Activated CD8-positive, alpha-beta T cell treated with anti-CD3 and anti-CD28 coated beads, Interleukin-2, amount 10 ng/mL, durations not matched to agents 7 days and 5 days (primary cell): ENCODE results near the gene GYS1. TPM values are rescaled to one million over a fixed set of nuclear protein-coding genes. Genes with fewer than 3 reads are reported as not detected.

Experiments
- ATAC-seq: fragments of 150-1000 bp; cut with Tn5 transposase; one replicate; pipeline ENCODE4 v1.10.0; 2021; ENCODE audit warnings: moderate library complexity
- CTCF ChIA-PET: fragments of 350-600 bp; sonication (Branson Sonifier 250); formaldehyde crosslinking; loops from one replicate; lab custom pipeline; 2021; ENCODE audit warnings: antibody characterized with exemption; lab: Charles Lee
- POLR2A ChIA-PET: fragments of 350-600 bp; sonication (Branson Sonifier 250); formaldehyde crosslinking; loops from one replicate; lab custom pipeline; 2021; ENCODE audit warnings: antibody characterized with exemption; lab: Charles Lee
- DNase-seq: peaks from one replicate; pipeline ENCODE4 v3.0.0-alpha.2; 2020
- H3K27ac Mint-ChIP-seq: one replicate; pipeline ENCODE4 v1.8.0; 2021; ENCODE audit warnings: mild to moderate bottlenecking, mixed read lengths
- H3K27me3 Mint-ChIP-seq: one replicate; pipeline ENCODE4 v1.8.0; 2021; ENCODE audit warnings: low read depth, mixed read lengths
- H3K36me3 Mint-ChIP-seq: one replicate; pipeline ENCODE4 v1.8.0; 2021; ENCODE audit warnings: low read depth, mixed read lengths
- H3K4me1 Mint-ChIP-seq: one replicate; pipeline ENCODE4 v1.8.0; 2021; ENCODE audit warnings: low read depth, mixed read lengths
- H3K4me3 Mint-ChIP-seq: one replicate; pipeline ENCODE4 v1.8.0; 2021; ENCODE audit warnings: mild to moderate bottlenecking, mixed read lengths
- H3K9me3 Mint-ChIP-seq: one replicate; pipeline ENCODE4 v1.8.0; 2022; ENCODE audit warnings: mixed read lengths; ENCODE audit not compliant: insufficient read depth
- total RNA-seq, 2 experiments: library from RNA; stranded (reverse); gene quantifications; one replicate each; pipeline ENCODE4 v1.2.3, GENCODE V29; 2021

Gene GYS1
- total RNA-seq, 2 experiments from 2014 or later = 54.7 to 57.9 TPM

DNA sequence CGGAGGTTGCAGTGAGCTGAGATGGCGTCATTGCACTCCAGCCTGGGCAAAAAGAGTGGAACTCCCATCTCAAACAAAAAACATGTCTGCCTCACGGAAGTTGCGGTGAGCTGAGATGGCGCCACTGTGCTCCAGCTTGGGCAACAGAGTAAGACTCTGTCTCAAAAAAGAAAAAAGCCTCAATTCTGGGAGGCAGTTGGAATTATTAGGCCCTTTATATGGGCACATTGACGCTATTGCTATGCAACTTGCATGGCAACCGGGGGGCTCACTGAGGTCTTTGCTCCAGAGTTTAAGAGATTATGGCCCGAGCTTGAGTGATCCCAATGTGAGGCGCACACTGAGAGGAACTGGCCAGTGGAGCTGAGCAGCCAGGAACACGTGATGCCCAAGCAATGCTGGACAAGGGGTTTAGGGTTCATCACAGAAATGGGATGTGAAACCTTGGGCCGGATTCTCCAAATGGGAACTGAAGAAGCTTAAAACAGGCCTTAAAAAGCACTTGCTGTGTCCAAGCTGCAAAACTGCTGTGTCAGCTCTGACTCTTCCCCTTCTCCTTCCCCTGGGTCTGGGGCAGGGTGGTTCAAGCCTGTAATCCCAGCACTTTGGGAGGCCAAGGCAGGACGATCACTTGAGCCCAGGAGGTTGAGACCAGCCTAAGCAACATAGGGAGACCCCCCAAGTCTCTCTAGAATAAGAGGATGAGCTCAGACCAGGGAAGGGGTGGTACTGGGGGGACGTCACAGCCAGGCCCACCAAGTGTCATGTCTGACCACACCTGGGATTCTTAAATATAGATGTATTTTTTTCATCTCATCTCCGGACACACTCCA lies 25.5 kb downstream of the GYS1 start:
- ChIA-PET POLR2A (interaction anchor here (1.4 to 5.4 kb wide), 2 partner anchors 66 to 93 kb away, joined by 3 to 54 read pairs; partner anchors contain the start of gene PPP1R15A), CTCF (interaction anchor here (0.7 to 3.8 kb wide), 5 partner anchors 25 to 172 kb away, joined by 3 to 23 read pairs (median 5); partner anchors contain the start of genes DHDH, GYS1, PPP1R15A and RUVBL2)
- peaks cover 59% of the 10 kb centered on the region for H3K4me1 Mint-ChIP-seq
- no peak for ATAC-seq
- no peak for DNase-seq
- H3K36me3 Mint-ChIP-seq = peaks cover 46% of the 10 kb centered on the region
- peak overlapping the region; percentile 96 for H3K4me3 Mint-ChIP-seq
- no peaks in the 10 kb centered on the region for H3K27me3 Mint-ChIP-seq
- H3K9me3 Mint-ChIP-seq = no peaks in the 10 kb centered on the region
- peak overlapping the region; percentile 23 for H3K27ac Mint-ChIP-seq

GRCh38 chr19:48966541-48967345 lies 26.4 kb downstream of the GYS1 start:
- H3K27ac Mint-ChIP-seq = peak overlapping the region; percentile 96
- no peaks in the 10 kb centered on the region for H3K27me3 Mint-ChIP-seq
- H3K36me3 Mint-ChIP-seq = peaks cover 53% of the 10 kb centered on the region
- H3K4me3 Mint-ChIP-seq = peak overlapping the region; percentile 96
- H3K4me1 Mint-ChIP-seq = peaks cover 67% of the 10 kb centered on the region
- ChIA-PET CTCF (interaction anchor here (1.3 to 3.8 kb wide), 4 partner anchors 26 to 171 kb away, joined by 4 to 23 read pairs (median 6); partner anchors contain the start of genes DHDH, GYS1 and RUVBL2), POLR2A (interaction anchor here (0.5 to 5.4 kb wide), 6 partner anchors 11 to 561 kb away, joined by 3 to 54 read pairs (median 4); partner anchors contain the start of genes NUCB1, PPP1R15A and RCN3)
- DNase-seq (peak; percentile 35), ATAC-seq (no peak)
- no peaks in the 10 kb centered on the region for H3K9me3 Mint-ChIP-seq

DNA sequence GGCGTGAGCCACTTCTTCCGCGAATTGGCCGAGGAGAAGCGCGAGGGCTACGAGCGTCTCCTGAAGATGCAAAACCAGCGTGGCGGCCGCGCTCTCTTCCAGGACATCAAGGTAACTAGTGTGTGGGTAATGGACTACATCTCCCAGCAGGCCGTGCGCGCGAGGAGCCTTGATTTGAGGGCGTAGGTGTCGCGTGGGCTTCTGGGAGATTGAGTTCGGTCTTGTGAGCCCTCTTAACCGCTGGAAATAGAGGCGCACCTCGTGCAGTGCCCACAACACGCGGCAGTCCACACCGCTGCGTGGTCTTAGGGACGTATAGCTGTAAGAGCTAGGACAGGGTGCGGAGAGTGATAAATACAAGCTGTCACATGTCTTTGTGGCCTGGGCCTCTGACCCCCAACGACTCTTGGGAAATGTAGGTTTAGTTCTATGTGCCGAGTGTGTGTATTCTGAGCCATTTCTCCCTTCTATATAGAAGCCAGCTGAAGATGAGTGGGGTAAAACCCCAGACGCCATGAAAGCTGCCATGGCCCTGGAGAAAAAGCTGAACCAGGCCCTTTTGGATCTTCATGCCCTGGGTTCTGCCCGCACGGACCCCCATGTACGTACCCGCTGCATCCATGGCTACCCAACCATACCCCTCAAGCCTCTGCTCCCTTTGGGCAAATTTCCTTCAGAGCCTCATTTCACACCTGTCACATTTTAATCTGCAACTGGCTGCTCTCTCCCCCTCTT lies 27.1 kb downstream of the GYS1 start:
- DNase-seq = peak; percentile 95
- H3K27me3 Mint-ChIP-seq = no peaks in the 10 kb centered on the region
- ATAC-seq = peak; percentile 52

DNA sequence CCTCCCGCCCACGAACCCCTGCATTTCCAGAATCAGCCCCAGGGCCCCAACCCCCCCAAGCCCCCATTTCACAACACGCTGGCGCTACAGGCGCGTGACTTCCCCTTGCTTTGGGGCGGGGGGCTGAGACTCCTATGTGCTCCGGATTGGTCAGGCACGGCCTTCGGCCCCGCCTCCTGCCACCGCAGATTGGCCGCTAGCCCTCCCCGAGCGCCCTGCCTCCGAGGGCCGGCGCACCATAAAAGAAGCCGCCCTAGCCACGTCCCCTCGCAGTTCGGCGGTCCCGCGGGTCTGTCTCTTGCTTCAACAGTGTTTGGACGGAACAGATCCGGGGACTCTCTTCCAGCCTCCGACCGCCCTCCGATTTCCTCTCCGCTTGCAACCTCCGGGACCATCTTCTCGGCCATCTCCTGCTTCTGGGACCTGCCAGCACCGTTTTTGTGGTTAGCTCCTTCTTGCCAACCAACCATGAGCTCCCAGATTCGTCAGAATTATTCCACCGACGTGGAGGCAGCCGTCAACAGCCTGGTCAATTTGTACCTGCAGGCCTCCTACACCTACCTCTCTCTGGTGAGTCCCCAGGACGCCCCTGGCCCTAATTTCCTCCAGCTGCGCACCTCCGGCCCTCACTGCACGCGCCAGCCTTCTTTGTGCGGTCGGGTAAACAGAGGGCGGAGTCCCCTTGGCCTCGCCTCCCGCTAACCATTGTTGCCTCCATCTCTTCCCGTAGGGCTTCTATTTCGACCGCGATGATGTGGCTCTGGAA lies 27.9 kb downstream of the GYS1 start, which contains the start of gene FTL:
FTL (plus strand) TSS at position 270 of the 766 bp plus-strand sequence; CDS start at position 469, 199 bp downstream.
- H3K9me3 Mint-ChIP-seq = no peaks in the 10 kb centered on the region
- DNase-seq (peak; percentile 94), ATAC-seq (peak; percentile 72)
- peak within 1 kb of the TSS; percentile 96 for H3K27ac Mint-ChIP-seq
- peaks cover 60% of the 10 kb centered on the region for H3K36me3 Mint-ChIP-seq
- ChIA-PET CTCF (interaction anchor here (2.1 to 3.8 kb wide), 2 partner anchors 28 to 170 kb away, joined by 7 to 23 read pairs; partner anchors contain the start of genes GYS1 and RUVBL2), POLR2A (interaction anchor here (0.7 to 5.4 kb wide), 6 partner anchors 8 to 91 kb away, joined by 3 to 54 read pairs (median 6); partner anchors contain the start of genes BAX, NUCB1 and PPP1R15A)
- no peaks in the 10 kb centered on the region for H3K27me3 Mint-ChIP-seq
- peak within 1 kb of the TSS; percentile 96 for H3K4me3 Mint-ChIP-seq
- peaks cover 73% of the 10 kb centered on the region for H3K4me1 Mint-ChIP-seq

More for the DNA sequence above, 27.1 kb downstream of the GYS1 start:
- H3K9me3 Mint-ChIP-seq = no peaks in the 10 kb centered on the region
- peaks cover 58% of the 10 kb centered on the region for H3K36me3 Mint-ChIP-seq
- ChIA-PET CTCF (interaction anchor here (1.3 to 3.8 kb wide), 4 partner anchors 27 to 171 kb away, joined by 4 to 23 read pairs (median 6); partner anchors contain the start of genes DHDH, GYS1 and RUVBL2), POLR2A (interaction anchor here (0.5 to 5.4 kb wide), 8 partner anchors 9 to 562 kb away, joined by 3 to 54 read pairs (median 4); partner anchors contain the start of genes BAX, NUCB1, PPP1R15A and RCN3)
- peak overlapping the region; percentile 96 for H3K4me3 Mint-ChIP-seq
- H3K4me1 Mint-ChIP-seq = peaks cover 72% of the 10 kb centered on the region
- H3K27ac Mint-ChIP-seq = peak overlapping the region; percentile 96

DNA sequence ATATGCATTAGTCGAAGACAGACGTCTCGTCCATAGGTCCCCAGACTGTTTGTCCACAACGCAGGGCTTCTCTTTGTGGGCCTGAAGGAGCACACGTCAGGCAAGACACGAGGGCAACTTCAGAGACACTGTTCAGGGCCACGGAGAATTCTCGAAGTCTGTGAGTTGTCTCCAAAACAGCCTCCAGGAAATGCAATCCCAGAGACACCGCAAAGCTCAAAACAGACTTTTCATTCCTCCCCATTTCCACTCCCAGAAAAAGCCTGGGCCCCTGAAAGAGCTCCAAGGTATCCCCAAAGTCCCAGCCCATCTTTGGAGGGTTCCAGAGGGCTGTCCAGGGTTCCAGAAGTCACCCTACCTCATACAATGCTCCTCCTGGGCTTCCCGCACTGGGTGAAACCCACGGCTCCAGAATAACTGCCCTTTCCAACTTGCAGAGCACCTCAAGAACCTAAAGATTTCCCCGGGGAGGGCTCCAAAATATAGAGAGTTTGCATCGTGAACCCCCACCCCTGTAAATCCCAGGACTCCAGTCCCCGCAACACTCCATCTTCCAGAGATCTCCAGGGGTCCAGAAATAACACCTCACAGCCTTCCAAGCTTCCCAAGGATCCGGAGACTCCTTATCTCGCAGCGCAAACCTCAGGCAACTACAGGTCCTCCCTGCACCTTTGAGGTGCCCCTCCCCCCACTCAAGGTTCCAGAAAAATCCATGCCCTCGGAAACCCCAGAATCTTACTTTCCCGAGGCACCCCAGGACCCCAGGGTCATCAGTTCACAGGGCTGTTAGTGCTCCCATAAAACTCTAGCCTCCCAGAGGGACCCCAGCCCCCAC lies 28.7 kb downstream of the GYS1 start:
- H3K27me3 Mint-ChIP-seq = no peaks in the 10 kb centered on the region
- no peaks in the 10 kb centered on the region for H3K9me3 Mint-ChIP-seq
- ChIA-PET POLR2A (interaction anchor here (0.6 to 5.4 kb wide), 12 partner anchors 10 to 1411 kb away, joined by 3 to 54 read pairs (median 4); partner anchors contain the start of genes BAX, NUCB1 and PPP1R15A), CTCF (interaction anchor here (1.0 to 3.8 kb wide), 6 partner anchors 28 to 177 kb away, joined by 3 to 23 read pairs (median 3); partner anchors contain the start of genes GYS1, NUCB1 and RUVBL2)
- ATAC-seq = no peak
- no peak for DNase-seq
- peak overlapping the region; percentile 96 for H3K27ac Mint-ChIP-seq
- peaks cover 60% of the 10 kb centered on the region for H3K36me3 Mint-ChIP-seq
- peak overlapping the region; percentile 96 for H3K4me3 Mint-ChIP-seq
- H3K4me1 Mint-ChIP-seq = peaks cover 77% of the 10 kb centered on the region

DNA sequence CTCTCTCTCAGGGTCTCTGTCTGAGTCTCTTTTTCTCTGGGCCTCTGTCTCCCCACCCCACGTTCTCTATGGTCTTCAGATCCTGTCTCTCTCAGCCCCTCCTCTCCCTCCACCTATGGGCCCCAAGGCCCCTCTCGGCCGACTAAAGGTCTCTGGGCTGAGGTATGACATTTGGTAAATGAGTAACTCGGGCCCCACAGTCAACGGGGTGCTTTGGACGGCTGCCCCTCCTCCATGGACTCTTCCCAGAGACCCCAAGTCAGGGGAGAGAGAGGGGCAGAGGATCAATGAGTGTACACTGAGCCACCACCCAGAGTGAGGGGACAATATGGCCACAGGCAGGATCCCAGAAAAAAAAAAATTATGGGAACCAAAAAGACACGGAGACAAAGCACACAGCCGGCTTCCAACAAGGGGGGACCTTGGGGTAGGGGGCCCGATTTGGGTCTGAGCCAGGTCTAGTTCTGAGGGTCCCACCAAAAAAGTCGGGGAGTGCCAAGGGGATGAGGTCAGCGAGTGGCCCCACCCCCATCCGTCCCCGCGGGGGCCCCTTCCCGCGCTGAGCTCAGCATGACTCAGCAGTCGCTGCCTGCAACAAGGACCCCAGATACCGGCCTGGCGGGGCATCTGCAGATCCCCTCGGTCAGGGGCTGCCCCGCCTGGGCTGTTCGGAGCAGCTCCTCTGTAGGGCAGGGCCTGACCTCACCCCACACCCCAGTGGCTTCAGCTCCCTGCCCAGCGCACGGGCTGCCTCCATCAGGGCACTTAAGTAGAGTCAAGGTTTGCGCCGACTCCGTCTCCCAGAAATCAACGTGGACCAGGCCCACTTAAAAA lies 29.5 kb downstream of the GYS1 start:
- Mint-ChIP-seq H3K4me1 (peaks cover 83% of the 10 kb centered on the region), H3K9me3 (no peaks in the 10 kb centered on the region), H3K4me3 (peak overlapping the region; percentile 96), H3K36me3 (peaks cover 62% of the 10 kb centered on the region), H3K27me3 (no peaks in the 10 kb centered on the region), H3K27ac (peak overlapping the region; percentile 96)
- DNase-seq (peak; percentile 78), ATAC-seq (no peak)
- CTCF ChIA-PET = interaction anchor here (1.0 to 1.6 kb wide), 5 partner anchors 30 to 176 kb away, joined by 3 to 6 read pairs (median 3); partner anchors contain the start of genes GYS1, NUCB1 and RUVBL2
- POLR2A ChIA-PET = interaction anchor here (0.8 to 5.4 kb wide), 9 partner anchors 9 to 1412 kb away, joined by 3 to 54 read pairs (median 4); partner anchors contain the start of genes BAX, NUCB1 and PPP1R15A

DNA sequence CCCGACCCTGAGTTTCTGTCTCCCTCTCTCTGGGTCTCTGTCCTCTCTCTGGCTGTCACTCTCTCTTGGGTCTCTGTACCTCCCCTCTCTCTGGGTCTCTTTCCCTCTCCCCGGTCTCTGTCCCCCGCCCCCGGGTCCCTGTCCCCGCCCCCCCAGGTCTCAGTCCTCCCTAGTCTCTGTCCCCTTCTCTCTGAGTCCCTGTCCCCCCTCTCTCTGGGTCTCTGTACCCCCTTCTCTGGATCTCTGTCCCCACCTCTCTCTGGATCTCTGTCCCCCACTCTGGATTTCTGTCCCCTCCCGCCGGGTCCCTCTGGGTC lies 30.3 kb downstream of the GYS1 start:
- ChIA-PET CTCF (interaction anchor here (1.0 to 1.7 kb wide), 2 partner anchors 8 to 31 kb away, joined by 6 to 13 read pairs; partner anchors contain the start of genes GYS1 and RUVBL2), POLR2A (interaction anchor here (0.7 to 1.6 kb wide), 6 partner anchors 8 to 175 kb away, joined by 3 to 14 read pairs (median 5); partner anchors contain the start of genes GYS1, PPP1R15A and RUVBL2)
- Mint-ChIP-seq H3K4me1 (peaks cover 85% of the 10 kb centered on the region), H3K36me3 (peaks cover 64% of the 10 kb centered on the region), H3K9me3 (no peaks in the 10 kb centered on the region), H3K4me3 (peak overlapping the region; percentile 96), H3K27ac (peak overlapping the region; percentile 96), H3K27me3 (no peaks in the 10 kb centered on the region)
- no peak for ATAC-seq
- no peak for DNase-seq

DNA sequence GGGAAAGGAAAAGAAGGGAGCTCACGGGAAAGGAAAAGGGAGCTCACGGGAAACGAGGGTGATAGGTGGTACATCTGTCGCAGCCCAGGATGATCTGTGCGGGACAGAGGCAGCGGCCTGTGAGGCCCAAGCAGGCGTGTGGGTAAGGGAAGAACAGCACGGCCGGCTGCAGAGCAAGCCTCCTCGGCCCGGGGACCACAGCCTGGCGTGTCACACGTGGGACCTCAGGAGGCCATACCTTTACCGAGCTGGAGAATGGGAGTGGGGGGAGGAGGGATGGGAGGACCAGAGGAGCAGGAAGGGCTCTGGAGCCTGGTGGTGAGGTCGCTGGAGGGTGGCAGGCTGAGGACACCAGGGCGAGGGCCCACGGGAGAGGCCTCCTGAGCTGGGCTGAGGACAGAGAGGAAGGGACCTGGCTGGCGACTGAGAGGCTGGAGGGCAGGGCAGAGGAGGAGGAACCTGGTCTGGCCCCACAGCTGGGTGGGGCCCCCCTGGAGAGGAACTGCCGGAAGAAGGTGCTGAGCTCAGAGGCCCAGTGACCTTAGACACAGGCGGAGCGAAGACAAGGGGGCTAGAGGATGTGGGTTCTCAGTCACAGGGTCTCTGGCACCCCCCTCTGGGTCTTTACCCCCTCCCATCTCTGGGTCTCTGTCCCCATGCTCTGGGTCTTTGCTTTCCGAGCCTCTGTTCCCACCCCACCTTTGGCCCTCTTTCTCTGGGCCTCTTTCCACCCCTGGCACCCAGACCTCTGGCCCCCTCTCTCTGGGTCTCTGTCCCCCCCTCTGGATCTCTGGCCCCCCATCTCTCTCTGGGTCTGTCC lies 30.9 kb downstream of the GYS1 start:
- Mint-ChIP-seq H3K4me1 (peaks cover 86% of the 10 kb centered on the region), H3K27me3 (no peaks in the 10 kb centered on the region), H3K9me3 (no peaks in the 10 kb centered on the region), H3K36me3 (peaks cover 64% of the 10 kb centered on the region), H3K4me3 (peak overlapping the region; percentile 96), H3K27ac (peak overlapping the region; percentile 96)
- CTCF ChIA-PET = interaction anchor here (0.6 to 1.7 kb wide), 4 partner anchors 8 to 62 kb away, joined by 3 to 13 read pairs (median 4); partner anchors contain the start of genes GYS1, NUCB1 and RUVBL2
- POLR2A ChIA-PET = interaction anchor here (0.7 to 1.6 kb wide), 8 partner anchors 8 to 174 kb away, joined by 3 to 15 read pairs (median 5); partner anchors contain the start of genes BAX, GYS1, NUCB1 and PPP1R15A
- peak; percentile 78 for DNase-seq
- ATAC-seq = peak; percentile 27
